IMR-90 (cell line): ENCODE data around the gene PPP6R3. TPM values are rescaled to one million over a fixed set of nuclear protein-coding genes. Genes with fewer than 3 reads are reported as not detected.

Source experiments
- ATAC-seq: fragments of 200-7000 bp; cut with Tn5 transposase; 2 replicates; pipeline ENCODE4 v1.9.1; 2020; ENCODE audit warnings: low read depth, mild to moderate bottlenecking, moderate library complexity
- BruUV-seq: library from RNA; stranded (reverse); fragments of 400-500 nt; replicated peaks from 2 replicates; lab custom pipeline; 2021; lab: Mats Ljungman, UMichigan
- CTCF ChIA-PET: fragments of 300-600 bp; formaldehyde crosslinking; extraction: SDS; loops from one replicate; lab custom pipeline; 2021; ENCODE audit warnings: antibody characterized with exemption; lab: Yijun Ruan, JAX
- POLR2A ChIA-PET: fragments of 300-600 bp; sonication (Branson Sonifier 250); formaldehyde crosslinking; loops from one replicate; lab custom pipeline; 2022; ENCODE audit warnings: antibody characterized with exemption; ENCODE audit not compliant: unreplicated experiment; lab: Charles Lee
- DNase-seq: peaks from one replicate; pipeline ENCODE4 v3.0.0; 2013
- H2AFZ ChIP-seq: replicated peaks from 2 replicates; pipeline ENCODE3; 2013; ENCODE audit warnings: low read length, mild to moderate bottlenecking; ENCODE audit not compliant: poor library complexity
- H2AK5ac ChIP-seq: 2 replicates; pipeline ENCODE4 v1.6.1; 2013; ENCODE audit warnings: low read depth, low read length, inconsistent platforms
- H2AK9ac ChIP-seq: replicated peaks from 2 replicates; pipeline ENCODE3; 2013; ENCODE audit warnings: mild to moderate bottlenecking, low read depth, low read length, moderate library complexity; ENCODE audit not compliant: poor library complexity
- H2BK120ac ChIP-seq: 2 replicates; pipeline ENCODE4 v1.6.1; 2013; ENCODE audit warnings: low read depth, low read length, inconsistent platforms
- H2BK15ac ChIP-seq: 3 replicates; pipeline ENCODE4 v1.6.1; 2013; ENCODE audit warnings: low read depth, low read length, inconsistent platforms
- H2BK20ac ChIP-seq: 2 replicates; pipeline ENCODE4 v1.6.1; 2013; ENCODE audit warnings: low read depth, mild to moderate bottlenecking, inconsistent platforms, low read length, moderate library complexity
- H2BK5ac ChIP-seq: 2 replicates; pipeline ENCODE4 v1.6.1; 2013; ENCODE audit warnings: mild to moderate bottlenecking, low read depth, low read length, inconsistent platforms; ENCODE audit not compliant: poor library complexity, severe bottlenecking
- H3K14ac ChIP-seq: replicated peaks from 2 replicates; pipeline ENCODE4 v1.6.1; 2013; ENCODE audit warnings: low read depth, low read length, inconsistent platforms
- H3K18ac ChIP-seq: 2 replicates; pipeline ENCODE4 v1.6.1; 2013; ENCODE audit warnings: low read depth, low read length, control low read depth
- H3K23ac ChIP-seq: 2 replicates; pipeline ENCODE4 v1.6.1; 2013; ENCODE audit warnings: low read depth, low read length, inconsistent platforms
- H3K27ac ChIP-seq: 2 replicates; pipeline ENCODE4 v1.5.1; 2013; ENCODE audit warnings: mild to moderate bottlenecking, control low read depth, low read length; ENCODE audit not compliant: insufficient read depth
- H3K27me3 ChIP-seq: 2 replicates; pipeline ENCODE4 v1.6.1; 2013; ENCODE audit warnings: low read length; ENCODE audit not compliant: control insufficient read depth, insufficient read depth
- H3K36me3 ChIP-seq: 2 replicates; pipeline ENCODE4 v1.6.1; 2013; ENCODE audit warnings: low read length, mixed read lengths; ENCODE audit not compliant: control insufficient read depth, insufficient read depth
- H3K4ac ChIP-seq: 2 replicates; pipeline ENCODE4 v1.6.1; 2013; ENCODE audit warnings: low read depth, low read length, inconsistent platforms
- H3K4me1 ChIP-seq: 2 replicates; pipeline ENCODE4 v1.6.1; 2013; ENCODE audit warnings: low read length, mixed read lengths; ENCODE audit not compliant: control insufficient read depth, insufficient read depth
- H3K4me2 ChIP-seq: 2 replicates; pipeline ENCODE4 v1.6.1; 2013; ENCODE audit warnings: low read depth, mild to moderate bottlenecking, control low read depth, low read length, moderate library complexity
- H3K4me3 ChIP-seq: 2 replicates; pipeline ENCODE4 v1.5.1; 2013; ENCODE audit warnings: low read depth, mild to moderate bottlenecking, control low read depth, low read length, moderate library complexity; ENCODE audit not compliant: insufficient read depth
- H3K56ac ChIP-seq: 2 replicates; pipeline ENCODE4 v1.6.1; 2013; ENCODE audit warnings: low read length, inconsistent platforms; ENCODE audit not compliant: insufficient read depth; ENCODE audit errors: extremely low read depth
- H3K79me1 ChIP-seq, 2 experiments: 2 replicates each; pipeline ENCODE4 v1.6.1; 2013; ENCODE audit warnings: low read length in 2 of 2, inconsistent platforms in 1 of 2, low read depth in 1 of 2
- H3K9ac ChIP-seq: 2 replicates; pipeline ENCODE4 v1.6.1; 2013; ENCODE audit warnings: low read depth, low read length, control low read depth
- H3K9me1 ChIP-seq: 2 replicates; pipeline ENCODE4 v1.6.1; 2013; ENCODE audit warnings: low read length, inconsistent platforms; ENCODE audit not compliant: insufficient read depth
- H3K9me3 ChIP-seq: 2 replicates; pipeline ENCODE4 v1.6.1; 2013; ENCODE audit warnings: low read length; ENCODE audit not compliant: control insufficient read depth, insufficient read depth
- H4K20me1 ChIP-seq: 2 replicates; pipeline ENCODE4 v1.6.1; 2013; ENCODE audit warnings: low read length, inconsistent platforms; ENCODE audit not compliant: insufficient read depth
- H4K5ac ChIP-seq: 2 replicates; pipeline ENCODE4 v1.6.1; 2013; ENCODE audit warnings: mild to moderate bottlenecking, low read depth, low read length, control low read depth
- H4K8ac ChIP-seq, 2 experiments: 2 replicates each; pipeline ENCODE4 v1.6.1; 2013; ENCODE audit warnings: low read depth in 2 of 2, low read length in 2 of 2, control low read depth in 1 of 2, inconsistent platforms in 1 of 2
- H4K91ac ChIP-seq: 2 replicates; pipeline ENCODE4 v1.6.1; 2013; ENCODE audit warnings: low read depth, low read length, inconsistent platforms; ENCODE audit not compliant: insufficient read depth
- NFE2L2 ChIP-seq: fragments of 150-350 bp; IDR thresholded peaks from 2 replicates; pipeline ENCODE4 v1.6.1; 2016; ENCODE audit warnings: low read depth, mild to moderate bottlenecking, low read length
- WGBS, 2 experiments: methylation state at CpG; one replicate each; pipeline versions ENCODE4 v1.1.5 to v1.1.7; 2013; ENCODE audit warnings: missing lambda C conversion rate in 2 of 2; ENCODE audit not compliant: insufficient read length in 1 of 2; ENCODE audit errors: extremely low coverage in 2 of 2; 5-methylcytosine and 5-hydroxymethylcytosine counted together
- dilution Hi-C: fragments of 300-500 bp; cut with HindIII; formaldehyde crosslinking; loops from one replicate; pipeline ENCODE4 v1.14.3; 2018; ENCODE audit warnings: low sequenced_read_pairs; ENCODE audit not compliant: unreplicated experiment
- in situ Hi-C: fragments of 300-500 bp; cut with MboI; formaldehyde crosslinking; loops from 3 replicates; pipeline ENCODE4 v1.14.3; 2019; ENCODE audit warnings: low sequenced_read_pairs, inconsistent platforms, mixed read lengths
- intact Hi-C: fragments of 100-400 bp; cut with micrococcal nuclease; formaldehyde crosslinking; loops from 2 replicates; pipeline ENCODE4 v1.10.0; 2022
- polyA plus RNA-seq, 3 experiments: library from polyadenylated mRNA; depleted of rRNA; stranded (reverse); fragments of >200 nt; gene quantifications; 2 replicates each; pipeline ENCODE4 v1.2.3, GENCODE V29; 2012; ENCODE audit warnings: low replicate concordance in 1 of 3
- total RNA-seq: library from RNA; depleted of rRNA; stranded (reverse); fragments of >200 nt; gene quantifications from 2 replicates; pipeline ENCODE4 v1.2.3, GENCODE V29; 2012

PPP6R3 gene
- total and polyA plus RNA-seq, 2 of the 4 experiments (the other 2 are of a cell fraction), result 29.0 to 123 TPM

DNA sequence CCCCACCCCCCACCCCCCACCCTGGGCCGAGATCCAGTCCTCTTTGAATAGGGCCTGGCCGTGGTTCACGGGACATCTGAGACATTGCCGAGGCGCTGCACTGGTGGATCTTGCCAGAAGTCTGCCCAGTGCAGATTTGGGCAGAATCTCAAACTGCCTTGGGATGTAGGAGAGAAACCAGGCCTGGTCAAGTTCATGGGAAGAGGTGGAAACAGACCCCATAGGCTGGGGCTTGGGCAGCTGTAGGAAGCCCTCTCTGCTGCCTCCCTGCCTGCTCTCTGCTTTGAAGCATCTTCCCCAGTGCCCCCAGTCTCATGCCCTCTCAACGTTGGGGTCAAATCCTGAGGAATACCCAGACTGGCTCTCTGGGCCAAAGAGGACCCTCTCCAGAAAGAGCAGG lies 16.0 kb upstream of the PPP6R3 start:
- no peaks in the 10 kb centered on the region for H3K27me3 ChIP-seq
- no peak overlapping the region for H3K4me2 ChIP-seq
- no peaks in the 10 kb centered on the region for H3K9me3 ChIP-seq
- no peak overlapping the region for H2AK9ac ChIP-seq
- H3K23ac ChIP-seq, result no peak overlapping the region
- no TSS peak for BruUV-seq
- dilution Hi-C loops (no loop called here), intact Hi-C loops (no loop called here), in situ Hi-C loops (no loop called here)
- H4K20me1 ChIP-seq, result 0 out of 2 replicates have a peak, but pooled peaks cover 3% of the 10 kb centered on the region
- no peak overlapping the region for H2BK5ac ChIP-seq
- H3K9me1 ChIP-seq, result 0 out of 2 replicates have a peak, but pooled peaks cover 12% of the 10 kb centered on the region
- H3K4ac ChIP-seq, result no peak overlapping the region
- POLR2A ChIA-PET, result no interaction called here
- TF ChIP-seq NFE2L2, result no peak
- no peak overlapping the region for H2BK20ac ChIP-seq
- no peak overlapping the region for H3K4me3 ChIP-seq
- no peak overlapping the region for H3K27ac ChIP-seq
- H3K56ac ChIP-seq, result no peak overlapping the region
- no peak overlapping the region for H3K18ac ChIP-seq
- H3K79me1 ChIP-seq, result 0 out of 4 replicates have a peak, but pooled peaks cover 0 to 2% of the 10 kb centered on the region in 2 experiments
- 60% methylated on average over 1 of the region's 6 CpGs; no CpG with 5 or more reads in 1 of the 2 experiments for WGBS, 2 experiments
- no peak overlapping the region for H2AK5ac ChIP-seq
- no peak overlapping the region for H3K9ac ChIP-seq
- no peak overlapping the region for H4K91ac ChIP-seq
- H3K36me3 ChIP-seq, result peaks cover 16% of the 10 kb centered on the region; the same call in 1 of the 2 replicates
- no peak overlapping the region for H2BK15ac ChIP-seq
- H2AFZ ChIP-seq, result no peak overlapping the region
- CTCF ChIA-PET, result no interaction called here
- peaks cover 16% of the 10 kb centered on the region for H3K4me1 ChIP-seq
- no peak overlapping the region for H4K5ac ChIP-seq
- H2BK120ac ChIP-seq, result no peak overlapping the region
- H3K14ac ChIP-seq, result no peak overlapping the region
- no peak overlapping the region for H4K8ac ChIP-seq
- DNase-seq (no peak), ATAC-seq (no peak)
